HEK293 (cell line): ENCODE data around the gene PBX2.

ENCODE experiments used
- CTCF ChIA-PET: fragments of 350-600 bp; formaldehyde crosslinking; extraction: SDS; loops from one replicate; lab custom pipeline; 2021; ENCODE audit warnings: antibody characterized with exemption; lab: Yijun Ruan, JAX
- POLR2A ChIA-PET: fragments of 300-600 bp; formaldehyde crosslinking; extraction: SDS; loops from one replicate; lab custom pipeline; 2020; ENCODE audit warnings: antibody characterized with exemption, inconsistent platforms; lab: Yijun Ruan, JAX
- H3K27ac ChIP-seq: fragments of 200-500 bp; sonication (Bioruptor generic); 2 replicates; pipeline ENCODE4 v1.5.1; 2014; ENCODE audit warnings: low read depth, low read length, control low read depth, inconsistent platforms; ENCODE audit errors: extremely low read depth
- H3K36me3 ChIP-seq, 2 experiments: fragments of 200-500 bp in 1 of 2; sonication (Bioruptor generic) in 1 of 2; 1 replicate in 1 of 2; 2 replicates in 1 of 2; pipeline ENCODE4 v1.5.1; 2014 to 2017; ENCODE audit warnings: inconsistent platforms in 2 of 2, low read length in 2 of 2; ENCODE audit not compliant: control insufficient read depth in 2 of 2, insufficient read depth in 1 of 2
- H3K4me1 ChIP-seq: fragments of 200-500 bp; sonication (Bioruptor generic); 2 replicates; pipeline ENCODE4 v1.5.1; 2014; ENCODE audit warnings: mild to moderate bottlenecking, low read length, inconsistent platforms; ENCODE audit not compliant: control insufficient read depth, insufficient read depth
- H3K4me3 ChIP-seq: 2 replicates; pipeline ENCODE4 v1.5.1; 2011; ENCODE audit warnings: low read depth, mild to moderate bottlenecking, control low read depth, low read length, moderate library complexity
- H3K9me3 ChIP-seq: fragments of 200-500 bp; sonication (Bioruptor generic); 2 replicates; pipeline ENCODE4 v1.5.1; 2014; ENCODE audit warnings: low read depth, low read length, inconsistent platforms; ENCODE audit not compliant: control insufficient read depth, insufficient read depth
- EGR2 ChIP-seq: fragments of 450-650 bp; formaldehyde crosslinking; IDR thresholded peaks from 2 replicates; pipeline ENCODE4 v1.5.1; 2016; ENCODE audit warnings: low read depth, missing biosample characterization, missing genetic modification characterization
- IKZF3 ChIP-seq: fragments of 450-650 bp; IDR thresholded peaks from 2 replicates; pipeline ENCODE4 v1.5.0; 2018; ENCODE audit warnings: missing biosample characterization, mild to moderate bottlenecking, missing genetic modification characterization, moderate library complexity
- PBX3 ChIP-seq: sonication (generic); formaldehyde crosslinking; IDR thresholded peaks from 2 replicates; pipeline ENCODE4 v1.8.1; 2022; ENCODE audit warnings: mild to moderate bottlenecking, moderate library complexity, missing genetic modification reagents
- PRDM1 ChIP-seq: fragments of 450-650 bp; formaldehyde crosslinking; IDR thresholded peaks from 2 replicates; pipeline ENCODE4; 2016; ENCODE audit warnings: missing biosample characterization, missing genetic modification characterization
- SCRT1 ChIP-seq: fragments of 450-650 bp; formaldehyde crosslinking; IDR thresholded peaks from 2 replicates; pipeline ENCODE4 v1.5.1; 2016; ENCODE audit warnings: missing biosample characterization, missing genetic modification characterization, borderline replicate concordance
- TSHZ1 ChIP-seq: fragments of 450-650 bp; formaldehyde crosslinking; IDR thresholded peaks from 2 replicates; pipeline ENCODE4 v1.5.1; 2016; ENCODE audit warnings: missing biosample characterization, missing genetic modification characterization, borderline replicate concordance
- YY2 ChIP-seq: fragments of 450-650 bp; formaldehyde crosslinking; IDR thresholded peaks from 2 replicates; pipeline ENCODE4 v1.5.1; 2016; ENCODE audit warnings: missing biosample characterization, missing genetic modification characterization
- ZBTB11 ChIP-seq: fragments of 450-650 bp; formaldehyde crosslinking; conservative IDR thresholded peaks from 2 replicates; pipeline ENCODE4 v1.5.1; 2016; ENCODE audit warnings: low read depth, missing biosample characterization, missing genetic modification characterization
- ZBTB21 ChIP-seq: fragments of 450-650 bp; formaldehyde crosslinking; IDR thresholded peaks from 2 replicates; pipeline ENCODE4 v1.5.1; 2017; ENCODE audit warnings: missing biosample characterization, missing genetic modification characterization
- ZEB2 ChIP-seq: fragments of 450-650 bp; formaldehyde crosslinking; IDR thresholded peaks from 2 replicates; pipeline ENCODE4 v1.5.1; 2016; ENCODE audit warnings: missing biosample characterization, missing genetic modification characterization
- ZNF155 ChIP-seq: fragments of 450-650 bp; formaldehyde crosslinking; IDR thresholded peaks from 2 replicates; pipeline ENCODE4 v1.5.1; 2016; ENCODE audit warnings: missing biosample characterization, missing genetic modification characterization
- ZNF24 ChIP-seq: fragments of 450-650 bp; formaldehyde crosslinking; IDR thresholded peaks from 2 replicates; pipeline ENCODE4 v1.5.1; 2016; ENCODE audit warnings: missing biosample characterization, missing genetic modification characterization
- ZNF341 ChIP-seq: fragments of 450-650 bp; formaldehyde crosslinking; IDR thresholded peaks from 2 replicates; pipeline ENCODE4; 2016; ENCODE audit warnings: low read depth, missing biosample characterization, missing genetic modification characterization
- ZNF366 ChIP-seq: fragments of 450-650 bp; formaldehyde crosslinking; conservative IDR thresholded peaks from 2 replicates; pipeline ENCODE4 v1.5.1; 2016; ENCODE audit warnings: missing biosample characterization, missing genetic modification characterization
- ZNF416 ChIP-seq: fragments of 450-650 bp; formaldehyde crosslinking; IDR thresholded peaks from 2 replicates; pipeline ENCODE4 v1.5.1; 2016; ENCODE audit warnings: missing biosample characterization, missing genetic modification characterization
- ZNF521 ChIP-seq: fragments of 450-650 bp; formaldehyde crosslinking; IDR thresholded peaks from 2 replicates; pipeline ENCODE4 v1.5.1; 2017; ENCODE audit warnings: missing biosample characterization, mild to moderate bottlenecking, missing genetic modification characterization
- ZNF561 ChIP-seq: fragments of 450-650 bp; IDR thresholded peaks from 2 replicates; pipeline ENCODE4 v1.5.1; 2018; ENCODE audit warnings: missing biosample characterization, missing genetic modification characterization, borderline replicate concordance
- ZNF600 ChIP-seq: fragments of 450-650 bp; formaldehyde crosslinking; IDR thresholded peaks from 2 replicates; pipeline ENCODE4 v1.5.1; 2016; ENCODE audit warnings: missing biosample characterization, missing genetic modification characterization
- ZNF626 ChIP-seq: fragments of 450-650 bp; sonication (Bioruptor Pico); formaldehyde crosslinking; IDR thresholded peaks from 2 replicates; pipeline ENCODE4 v1.5.1; 2018; ENCODE audit warnings: missing biosample characterization, missing genetic modification characterization, inconsistent platforms
- ZNF645 ChIP-seq: fragments of 450-650 bp; formaldehyde crosslinking; IDR thresholded peaks from 2 replicates; pipeline ENCODE4; 2016; ENCODE audit warnings: missing biosample characterization, missing genetic modification characterization
- ZNF768 ChIP-seq: fragments of 450-650 bp; formaldehyde crosslinking; IDR thresholded peaks from 2 replicates; pipeline ENCODE4 v1.5.1; 2018; ENCODE audit warnings: missing biosample characterization, mild to moderate bottlenecking, missing genetic modification characterization
- ZNF792 ChIP-seq: fragments of 450-650 bp; formaldehyde crosslinking; IDR thresholded peaks from 2 replicates; pipeline ENCODE4 v1.5.1; 2016; ENCODE audit warnings: missing biosample characterization, missing genetic modification characterization
- ZXDB ChIP-seq: fragments of 450-650 bp; formaldehyde crosslinking; IDR thresholded peaks from 2 replicates; pipeline ENCODE4 v1.5.1; 2016; ENCODE audit warnings: missing biosample characterization, missing genetic modification characterization

PBX2 gene

GRCh38 chr6:32175711-32176475 lies 14.1 kb downstream of the PBX2 start, which contains the start of gene AGPAT1 (continued):
- TF ChIP-seq ZBTB11 (tag by site-specific recombination) (peak; percentile 81), ZNF768 (tag by site-specific recombination) (no peak), PRDM1 (tag by site-specific recombination) (peak; percentile 86), ZBTB21 (no peak), EGR2 (tag by site-specific recombination) (peak; percentile 54), PBX3 (CRISPR knock-in tag) (peak; percentile 96; the same call in 1 of the 2 replicates), ZNF561 (tag by site-specific recombination) (peak; percentile 29; the same call in 1 of the 2 replicates)
- TF ChIP-seq, all 188 proteins: peak for 44

GRCh38 chr6:32175322-32175710 lies 14.7 kb downstream of the PBX2 start:
- TF ChIP-seq ZNF366 (tag by site-specific recombination) (0 out of 2 replicates have a peak, but pooled peaks have one; percentile 7), ZEB2 (tag by site-specific recombination) (no peak), PRDM1 (tag by site-specific recombination) (peak; percentile 76), ZNF155 (tag by site-specific recombination) (no peak), IKZF3 (peak; percentile 70; the same call in 1 of the 2 replicates), ZNF24 (tag by site-specific recombination) (no peak), ZNF600 (0 out of 2 replicates have a peak, but pooled peaks have one; percentile 11)
- POLR2A ChIA-PET, result interaction anchor here (1.1 kb wide), 1 partner anchor 15 kb away, joined by 5 read pairs; the partner anchor contains the start of gene PBX2
- CTCF ChIA-PET, result no interaction called here
- Histone ChIP-seq H3K4me1 (peaks cover 14% of the 10 kb centered on the region), H3K9me3 (no peaks in the 10 kb centered on the region), H3K4me3 (peak overlapping the region; percentile 76), H3K27ac (peak overlapping the region; percentile 82; the same call in 1 of the 2 replicates), H3K36me3 (peaks cover 9 to 30% of the 10 kb centered on the region in 2 experiments; a peak in 2 of 3 replicates)

- Histone ChIP-seq H3K27ac (no peak overlapping the region), H3K4me1 (peaks cover 14% of the 10 kb centered on the region), H3K9me3 (no peaks in the 10 kb centered on the region), H3K4me3 (no peak overlapping the region; the same call in 1 of the 2 replicates), H3K36me3 (peaks cover 15 to 30% of the 10 kb centered on the region in 2 experiments; a peak in 2 of 3 replicates)
- CTCF ChIA-PET, result no interaction called here
- POLR2A ChIA-PET, result interaction anchor here (0.6 kb wide), 1 partner anchor 52 kb away, joined by 3 read pairs; no protein-coding TSS in a partner anchor
- TF ChIP-seq ZNF521 (no peak), ZNF626 (no peak), TSHZ1 (no peak), ZXDB (tag by site-specific recombination) (no peak), ZNF341 (tag by site-specific recombination) (no peak), ZNF645 (tag by site-specific recombination) (no peak), YY2 (tag by site-specific recombination) (no peak), ZNF416 (tag by site-specific recombination) (no peak), SCRT1 (tag by site-specific recombination) (no peak), ZNF792 (tag by site-specific recombination) (no peak)
Measured at GRCh38 chr6:32174416-32174815, 15.6 kb downstream of the PBX2 start.
